Measurements from ENCODE around the gene OPCML.

Gene OPCML

DNA sequence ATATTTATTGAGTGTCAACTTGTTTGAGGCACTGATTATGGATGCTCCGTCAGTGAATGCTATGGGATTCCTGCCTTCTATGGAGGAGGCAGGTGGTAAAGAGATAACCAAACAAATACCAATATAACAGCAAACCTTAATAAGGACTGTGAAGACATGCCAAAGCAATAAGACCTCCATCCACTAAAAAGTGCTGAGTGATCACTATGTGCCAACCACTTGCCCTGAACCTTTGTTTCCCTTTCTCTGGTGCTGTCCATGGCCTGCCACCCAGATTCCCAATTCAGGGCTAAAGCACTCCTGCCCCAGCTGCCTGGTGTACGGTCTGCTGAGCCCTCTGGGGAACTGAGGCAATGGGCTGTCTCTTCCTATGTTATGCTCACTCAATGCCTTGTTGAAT lies 1074.9 kb downstream of the OPCML start:
- no peak for TF ChIP-seq EZH2phosphoT487 (IDR thresholded peaks at IDR 0.05; ENCODE audit: borderline replicate concordance)
- TF ChIP-seq, protein P1, sequence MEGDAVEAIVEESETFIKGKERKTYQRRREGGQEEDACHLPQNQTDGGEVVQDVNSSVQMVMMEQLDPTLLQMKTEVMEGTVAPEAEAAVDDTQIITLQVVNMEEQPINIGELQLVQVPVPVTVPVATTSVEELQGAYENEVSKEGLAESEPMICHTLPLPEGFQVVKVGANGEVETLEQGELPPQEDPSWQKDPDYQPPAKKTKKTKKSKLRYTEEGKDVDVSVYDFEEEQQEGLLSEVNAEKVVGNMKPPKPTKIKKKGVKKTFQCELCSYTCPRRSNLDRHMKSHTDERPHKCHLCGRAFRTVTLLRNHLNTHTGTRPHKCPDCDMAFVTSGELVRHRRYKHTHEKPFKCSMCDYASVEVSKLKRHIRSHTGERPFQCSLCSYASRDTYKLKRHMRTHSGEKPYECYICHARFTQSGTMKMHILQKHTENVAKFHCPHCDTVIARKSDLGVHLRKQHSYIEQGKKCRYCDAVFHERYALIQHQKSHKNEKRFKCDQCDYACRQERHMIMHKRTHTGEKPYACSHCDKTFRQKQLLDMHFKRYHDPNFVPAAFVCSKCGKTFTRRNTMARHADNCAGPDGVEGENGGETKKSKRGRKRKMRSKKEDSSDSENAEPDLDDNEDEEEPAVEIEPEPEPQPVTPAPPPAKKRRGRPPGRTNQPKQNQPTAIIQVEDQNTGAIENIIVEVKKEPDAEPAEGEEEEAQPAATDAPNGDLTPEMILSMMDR (conservative IDR thresholded peaks at IDR 0.05; ENCODE audit: low read length), result no peak
- Histone ChIP-seq H2AFZ (ENCODE audit: low read length) (no peak overlapping the region), H3K4me3 (ENCODE audit: low read length, poor library complexity, severe bottlenecking) (no peak overlapping the region)

DNA sequence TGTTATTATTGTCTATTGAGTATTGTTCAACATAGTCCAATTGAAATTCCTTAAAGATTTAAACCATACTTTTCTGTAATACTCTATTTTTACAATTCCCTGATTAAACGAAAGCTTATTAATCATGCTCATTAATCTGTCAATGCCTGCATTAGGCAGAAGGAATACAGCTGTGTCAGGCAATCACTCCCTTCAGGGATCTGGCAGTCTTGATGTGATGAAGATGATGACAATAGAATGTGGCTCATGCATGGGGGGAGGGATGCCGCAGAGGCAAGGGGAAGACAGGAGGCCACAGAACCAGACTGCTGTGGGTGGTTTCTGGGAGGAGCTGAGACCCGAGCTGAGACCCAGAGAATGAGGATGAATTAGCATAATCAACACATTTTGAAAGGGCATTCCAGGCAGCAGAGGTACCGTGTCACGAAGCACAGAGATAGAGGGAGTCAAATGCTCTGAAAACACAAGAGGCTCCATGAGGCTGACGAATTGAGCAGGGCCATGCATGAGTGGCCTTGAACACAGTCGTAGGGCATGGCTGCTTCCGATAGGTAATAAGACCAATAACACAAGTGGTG lies 1075.5 kb downstream of the OPCML start:
- H3F3A ChIP-seq (ENCODE audit: low read depth), result no peaks in the 10 kb centered on the region
- no peaks in the 10 kb centered on the region for H3K36me3 ChIP-seq (ENCODE audit: insufficient read depth, low read length)
- H2AFZ ChIP-seq (ENCODE audit: low read length), result no peak overlapping the region
- H3K27me3 ChIP-seq (ENCODE audit: insufficient read depth, low read length, poor library complexity, severe bottlenecking), result no peaks in the 10 kb centered on the region
- H3K79me2 ChIP-seq (ENCODE audit: insufficient read depth, low read length), result no peaks in the 10 kb centered on the region
- H3K4me3 ChIP-seq (ENCODE audit: low read length, poor library complexity, severe bottlenecking), result no peak overlapping the region
- no peak overlapping the region for H3K9ac ChIP-seq (ENCODE audit: low read depth, low read length, poor library complexity, severe bottlenecking)
- H3K9me3 ChIP-seq (ENCODE audit: insufficient read depth, low read depth, low read length), result no peaks in the 10 kb centered on the region; the same call in 1 of the 2 replicates
- no peaks in the 10 kb centered on the region for H3K9me2 ChIP-seq (replicated peaks; ENCODE audit: low read depth, low read length)
- H4K20me1 ChIP-seq (ENCODE audit: insufficient read depth, low read length, poor library complexity, severe bottlenecking), result no peaks in the 10 kb centered on the region
- TF ChIP-seq, protein P1 (conservative IDR thresholded peaks at IDR 0.05; ENCODE audit: low read length), result no peak
- no peak for TF ChIP-seq EZH2phosphoT487 (IDR thresholded peaks at IDR 0.05; ENCODE audit: borderline replicate concordance)
- H3K4me2 ChIP-seq (ENCODE audit: low read depth, low read length, poor library complexity, severe bottlenecking), result no peak overlapping the region
- H3K4me1 ChIP-seq (ENCODE audit: insufficient read depth, low read length, poor library complexity, severe bottlenecking), result no peaks in the 10 kb centered on the region

More for the DNA sequence above, 1074.9 kb downstream of the OPCML start:
- Histone ChIP-seq H3K27me3 (ENCODE audit: insufficient read depth, low read length, poor library complexity, severe bottlenecking) (no peaks in the 10 kb centered on the region), H3F3A (ENCODE audit: low read depth) (no peaks in the 10 kb centered on the region), H3K79me2 (ENCODE audit: insufficient read depth, low read length) (no peaks in the 10 kb centered on the region), H3K9me2 (replicated peaks; ENCODE audit: low read depth, low read length) (no peaks in the 10 kb centered on the region), H3K4me2 (ENCODE audit: low read depth, low read length, poor library complexity, severe bottlenecking) (no peak overlapping the region), H4K20me1 (ENCODE audit: insufficient read depth, low read length, poor library complexity, severe bottlenecking) (no peaks in the 10 kb centered on the region), H3K4me1 (ENCODE audit: insufficient read depth, low read length, poor library complexity, severe bottlenecking) (no peaks in the 10 kb centered on the region), H3K36me3 (ENCODE audit: insufficient read depth, low read length) (no peaks in the 10 kb centered on the region), H3K9ac (ENCODE audit: low read depth, low read length, poor library complexity, severe bottlenecking) (no peak overlapping the region), H3K9me3 (ENCODE audit: insufficient read depth, low read depth, low read length) (no peaks in the 10 kb centered on the region; the same call in 1 of the 2 replicates)

DNA sequence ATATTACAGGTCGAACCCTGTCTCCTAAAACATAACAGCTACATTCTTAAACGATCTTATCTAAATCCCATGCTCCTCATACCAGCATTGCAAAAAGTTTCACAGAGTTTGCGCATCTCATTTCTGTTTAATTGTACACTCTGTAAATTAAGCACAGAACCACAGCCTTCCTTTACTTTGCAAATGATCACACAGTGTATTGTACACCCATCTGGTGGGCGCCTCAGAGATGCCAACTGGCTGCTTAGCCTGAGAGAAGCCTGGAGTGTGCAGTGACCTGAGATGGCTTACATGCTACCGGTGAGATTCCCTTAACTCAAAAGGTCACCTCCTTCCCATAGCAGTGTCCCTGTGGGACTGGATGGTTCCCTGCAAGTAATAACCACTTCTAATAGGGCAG lies 1077.3 kb downstream of the OPCML start:
- H3K9ac ChIP-seq (ENCODE audit: low read depth, low read length, poor library complexity, severe bottlenecking), result no peak overlapping the region
- no peaks in the 10 kb centered on the region for H3K9me2 ChIP-seq (replicated peaks; ENCODE audit: low read depth, low read length)
- no peaks in the 10 kb centered on the region for H3K4me1 ChIP-seq (ENCODE audit: insufficient read depth, low read length, poor library complexity, severe bottlenecking)
- H3K9me3 ChIP-seq (ENCODE audit: insufficient read depth, low read depth, low read length), result no peaks in the 10 kb centered on the region; the same call in 1 of the 2 replicates
- no peaks in the 10 kb centered on the region for H4K20me1 ChIP-seq (ENCODE audit: insufficient read depth, low read length, poor library complexity, severe bottlenecking)
- no peaks in the 10 kb centered on the region for H3K36me3 ChIP-seq (ENCODE audit: insufficient read depth, low read length)
- no peaks in the 10 kb centered on the region for H3K27me3 ChIP-seq (ENCODE audit: insufficient read depth, low read length, poor library complexity, severe bottlenecking)
- H3F3A ChIP-seq (ENCODE audit: low read depth), result no peaks in the 10 kb centered on the region
- TF ChIP-seq, protein P1 (conservative IDR thresholded peaks at IDR 0.05; ENCODE audit: low read length), result no peak
- no peak for TF ChIP-seq EZH2phosphoT487 (IDR thresholded peaks at IDR 0.05; ENCODE audit: borderline replicate concordance)
- no peaks in the 10 kb centered on the region for H3K79me2 ChIP-seq (ENCODE audit: insufficient read depth, low read length)
- no peak overlapping the region for H2AFZ ChIP-seq (ENCODE audit: low read length)
- no peak overlapping the region for H3K4me2 ChIP-seq (ENCODE audit: low read depth, low read length, poor library complexity, severe bottlenecking)
- no peak overlapping the region for H3K4me3 ChIP-seq (ENCODE audit: low read length, poor library complexity, severe bottlenecking)
